Measurements from ENCODE around the gene KCMF1.

DNA sequence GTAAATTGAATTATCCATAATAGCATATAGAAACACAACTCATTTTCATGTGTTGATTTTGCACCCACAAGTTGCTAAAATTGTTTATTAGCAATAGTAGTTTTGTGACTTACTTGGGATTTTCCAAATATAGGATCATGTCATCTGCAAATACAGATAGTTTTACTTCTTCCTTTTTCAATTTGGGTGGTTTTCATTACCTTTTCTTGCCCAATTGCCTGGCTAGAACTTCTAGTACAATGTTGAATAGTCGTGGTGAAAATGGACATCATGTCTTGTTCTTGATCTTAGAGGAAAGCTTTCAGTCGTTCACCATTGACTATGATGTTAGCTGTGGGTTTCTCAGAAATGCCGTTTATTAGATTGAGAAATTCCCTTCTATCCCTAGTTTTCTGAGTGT lies 102.1 kb downstream of the KCMF1 start:
- no peak for TF ChIP-seq POLR2A (IDR thresholded peaks at IDR 0.05)
- TF ChIP-seq, protein P1, sequence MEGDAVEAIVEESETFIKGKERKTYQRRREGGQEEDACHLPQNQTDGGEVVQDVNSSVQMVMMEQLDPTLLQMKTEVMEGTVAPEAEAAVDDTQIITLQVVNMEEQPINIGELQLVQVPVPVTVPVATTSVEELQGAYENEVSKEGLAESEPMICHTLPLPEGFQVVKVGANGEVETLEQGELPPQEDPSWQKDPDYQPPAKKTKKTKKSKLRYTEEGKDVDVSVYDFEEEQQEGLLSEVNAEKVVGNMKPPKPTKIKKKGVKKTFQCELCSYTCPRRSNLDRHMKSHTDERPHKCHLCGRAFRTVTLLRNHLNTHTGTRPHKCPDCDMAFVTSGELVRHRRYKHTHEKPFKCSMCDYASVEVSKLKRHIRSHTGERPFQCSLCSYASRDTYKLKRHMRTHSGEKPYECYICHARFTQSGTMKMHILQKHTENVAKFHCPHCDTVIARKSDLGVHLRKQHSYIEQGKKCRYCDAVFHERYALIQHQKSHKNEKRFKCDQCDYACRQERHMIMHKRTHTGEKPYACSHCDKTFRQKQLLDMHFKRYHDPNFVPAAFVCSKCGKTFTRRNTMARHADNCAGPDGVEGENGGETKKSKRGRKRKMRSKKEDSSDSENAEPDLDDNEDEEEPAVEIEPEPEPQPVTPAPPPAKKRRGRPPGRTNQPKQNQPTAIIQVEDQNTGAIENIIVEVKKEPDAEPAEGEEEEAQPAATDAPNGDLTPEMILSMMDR (IDR thresholded peaks at IDR 0.05), result no peak

All from upper lobe of left lung (tissue), 4 donors.